HG03439 (cell line): Measurements from ENCODE around the gene NEU2.
A peak's percentile ranks its signal among the peaks of the same experiment; 100 is the strongest.
"Not testable (repeated sequence)": the region's sequence is repeated elsewhere in the genome, so short reads cannot be mapped to it uniquely, and the experiment has no call there.

Experiments
- ATAC-seq: cut with Tn5 transposase; IDR thresholded peaks from one replicate; pipeline ENCODE4 v1.9.1; 2021; ENCODE audit warnings: mild to moderate bottlenecking, moderate library complexity; ENCODE audit not compliant: unreplicated experiment

NEU2 gene

DNA sequence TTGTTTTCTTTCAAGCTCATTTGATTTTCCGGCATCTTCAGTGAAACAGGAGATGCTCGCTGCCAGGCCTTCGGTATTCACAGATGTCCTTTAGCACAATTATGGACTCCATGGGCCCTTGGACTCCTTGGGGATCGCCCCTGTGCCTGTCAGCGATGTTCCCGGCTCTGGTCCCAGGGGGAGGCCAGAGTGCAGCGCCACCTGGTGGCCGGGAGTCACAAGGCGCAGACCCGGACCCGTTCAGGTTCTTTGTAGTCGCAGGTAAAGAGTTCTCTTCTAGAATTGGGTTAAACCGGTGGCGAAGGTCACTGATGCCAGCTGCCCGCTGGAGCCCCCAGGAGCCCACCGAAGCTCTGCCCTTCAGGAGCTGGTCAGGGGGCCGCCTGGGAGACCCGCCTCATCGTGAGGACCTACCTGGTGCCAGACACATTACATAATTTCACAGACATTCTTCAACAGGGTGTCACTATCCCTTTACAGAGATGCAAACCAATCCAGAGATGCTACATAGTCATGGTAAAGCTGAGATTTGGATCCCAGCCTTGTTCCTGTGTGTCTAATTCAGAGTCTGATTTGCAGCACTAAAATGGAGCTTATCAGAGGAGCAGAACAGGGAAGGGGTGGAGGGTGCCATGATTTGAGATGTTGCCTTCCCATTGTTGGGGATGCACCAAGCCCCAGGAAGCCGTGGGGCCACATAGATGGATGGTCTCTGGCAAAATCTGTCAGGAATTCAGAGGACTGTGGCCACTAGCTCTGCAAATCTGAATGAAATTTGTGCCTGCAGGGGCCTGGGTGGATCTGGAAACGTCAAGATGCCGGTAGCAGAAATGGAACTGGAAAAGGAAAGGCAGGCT lies 21.7 kb downstream of the NEU2 start:
- no peak for ATAC-seq

DNA sequence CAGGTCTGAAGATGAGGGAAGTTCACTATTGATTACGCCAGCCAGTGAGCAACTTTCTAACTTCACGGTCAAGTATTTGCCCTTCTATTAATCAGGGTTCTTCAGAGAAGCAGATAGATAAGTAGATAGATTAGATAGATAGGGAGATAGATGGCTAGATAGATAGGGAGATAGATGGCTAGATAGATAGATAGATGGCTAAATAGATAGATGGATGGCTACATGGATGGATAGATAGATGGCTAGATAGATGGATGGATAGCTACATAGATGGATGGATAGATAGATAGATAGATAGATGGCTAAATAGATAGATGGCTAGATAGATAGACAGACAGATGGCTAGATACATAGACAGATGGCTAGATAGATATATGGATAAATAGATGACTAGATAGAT lies 22.9 kb downstream of the NEU2 start:
- no peak for ATAC-seq

DNA sequence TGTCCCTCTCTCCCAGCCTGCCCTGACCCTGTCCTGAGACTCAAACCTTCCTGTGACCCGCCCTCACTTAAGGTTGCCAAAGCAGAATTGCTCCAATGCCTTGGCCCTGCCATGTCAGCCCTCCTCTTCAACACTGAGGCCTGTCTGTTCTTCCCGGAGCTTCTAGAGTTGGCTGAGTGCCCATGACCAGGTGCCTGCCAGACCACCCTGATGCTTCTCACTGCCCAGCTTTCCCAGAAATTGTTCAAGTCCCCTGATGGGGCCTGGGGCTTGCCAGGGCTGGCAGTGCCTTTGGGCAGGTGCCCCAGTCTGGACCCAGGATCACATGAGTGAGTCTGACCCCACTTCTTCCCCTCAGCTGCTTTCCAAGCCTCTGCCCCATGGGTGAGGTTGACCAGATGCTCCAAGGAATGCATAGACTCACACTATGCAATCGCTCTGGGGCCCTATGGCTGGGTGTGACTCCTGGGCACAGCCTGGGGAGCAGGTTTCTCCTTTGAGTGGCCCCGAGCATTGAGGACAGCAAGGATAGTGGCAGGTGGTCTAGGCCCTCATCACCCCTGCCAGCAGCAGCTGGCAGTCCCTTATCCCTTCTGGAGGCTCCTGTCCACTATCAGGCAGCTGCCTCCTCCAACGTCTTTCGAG lies 24.6 kb downstream of the NEU2 start:
- ATAC-seq, result no peak

DNA sequence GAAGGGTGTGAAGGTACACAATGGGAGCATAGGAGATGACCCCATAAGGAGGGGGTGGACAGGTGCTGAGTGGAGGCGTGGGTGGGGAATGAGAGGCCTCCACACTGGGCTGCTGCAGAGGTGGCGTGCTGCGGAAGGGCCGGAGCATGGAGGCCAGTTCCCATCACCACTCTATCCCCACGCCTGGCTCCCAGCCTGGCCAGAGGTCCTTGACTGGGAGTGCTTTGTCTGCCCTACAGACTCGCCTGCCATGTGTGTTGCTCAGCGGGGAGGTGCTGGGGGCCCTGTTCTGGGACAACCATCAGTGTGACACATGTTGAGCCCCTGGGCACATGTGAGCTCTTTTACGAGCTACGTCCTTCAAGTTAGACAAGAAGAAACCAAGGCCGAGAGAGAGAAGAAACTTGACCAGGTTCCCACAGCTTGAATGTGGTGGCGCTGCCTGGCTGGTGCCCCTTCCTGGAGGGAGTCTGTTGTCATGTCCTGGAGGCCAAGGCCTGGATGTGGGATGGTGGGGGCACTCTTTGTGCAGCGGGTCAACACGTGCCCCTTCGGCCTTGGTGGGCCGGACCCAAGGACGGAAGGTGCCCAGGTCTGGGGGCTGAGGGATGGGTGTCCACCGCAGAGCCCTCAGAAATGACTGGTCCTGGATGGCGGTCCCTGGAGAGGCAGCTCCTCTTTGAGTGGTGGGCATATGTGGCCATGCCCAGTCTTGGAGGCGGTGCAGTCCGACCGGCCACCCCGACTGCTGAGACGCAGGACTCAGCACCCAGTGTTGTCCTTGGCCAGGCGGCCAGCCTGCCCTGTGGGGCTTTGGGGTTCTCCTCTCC lies 26.5 kb downstream of the NEU2 start:
- no peak for ATAC-seq

DNA sequence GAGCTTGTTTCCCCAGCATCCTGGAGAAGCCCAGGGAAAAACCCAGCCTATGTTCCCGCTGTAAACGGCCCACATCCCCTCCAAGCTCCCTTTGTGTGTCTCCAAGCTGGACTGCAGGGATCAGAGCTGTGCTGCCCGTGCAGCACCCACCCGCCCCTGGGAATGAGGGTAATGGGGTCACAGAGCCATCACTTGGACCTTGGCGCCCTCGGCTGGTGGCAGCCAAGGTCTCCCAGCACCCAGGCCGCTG lies 27.0 kb downstream of the NEU2 start:
- ATAC-seq, result no peak

DNA sequence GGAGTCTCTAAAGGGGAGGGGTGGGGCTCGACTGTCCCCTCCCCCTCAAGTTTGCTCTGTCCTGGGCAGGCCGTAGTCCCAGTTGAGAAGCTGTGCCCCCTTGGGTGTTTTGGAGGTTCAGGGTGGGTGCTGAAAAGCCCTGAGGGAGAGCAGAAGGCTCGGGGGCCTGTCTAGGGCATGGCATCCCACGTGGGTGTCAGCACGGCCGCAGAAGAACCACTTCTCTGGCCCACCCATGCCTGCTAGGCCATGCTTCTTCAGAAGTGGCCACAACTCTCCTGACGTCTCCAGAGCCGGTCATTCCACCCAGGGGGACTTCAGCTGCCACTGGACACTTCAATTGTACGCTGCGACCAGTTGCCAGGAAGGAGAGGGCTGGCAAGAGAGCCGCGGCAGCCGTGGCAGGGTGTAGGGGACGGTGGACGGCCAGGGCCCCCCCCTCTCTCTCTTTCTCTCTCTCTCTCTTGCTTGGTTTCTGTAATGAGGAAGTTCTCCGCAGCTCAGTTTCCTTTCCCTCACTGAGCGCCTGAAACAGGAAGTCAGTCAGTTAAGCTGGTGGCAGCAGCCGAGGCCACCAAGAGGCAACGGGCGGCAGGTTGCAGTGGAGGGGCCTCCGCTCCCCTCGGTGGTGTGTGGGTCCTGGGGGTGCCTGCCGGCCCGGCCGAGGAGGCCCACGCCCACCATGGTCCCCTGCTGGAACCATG lies 27.5 kb downstream of the NEU2 start, which contains the start of gene INPP5D:
Gene INPP5D, plus strand, starts transcription at position 546 of the 704 bp plus-strand sequence. Its CDS starts 137 bp downstream, at position 683.
- ATAC-seq, result peak; percentile 38

DNA sequence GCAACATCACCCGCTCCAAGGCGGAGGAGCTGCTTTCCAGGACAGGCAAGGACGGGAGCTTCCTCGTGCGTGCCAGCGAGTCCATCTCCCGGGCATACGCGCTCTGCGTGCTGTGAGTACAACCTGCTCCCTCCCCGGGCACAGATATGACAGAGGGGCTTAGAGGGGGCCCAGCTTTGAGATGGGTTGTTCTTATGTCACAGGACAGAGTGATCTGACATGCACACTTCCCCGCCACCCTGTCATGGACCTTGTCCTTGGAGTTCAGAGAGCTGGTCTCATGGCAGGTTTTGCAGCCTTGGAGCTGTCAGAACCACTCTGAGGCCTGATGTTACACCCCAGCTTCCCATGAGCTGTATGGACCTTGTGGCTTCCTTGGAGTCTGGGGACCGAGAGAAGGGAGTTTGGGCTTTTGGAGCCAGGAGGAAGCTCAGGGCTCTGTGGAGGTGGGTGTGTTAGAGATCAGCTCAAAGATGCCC lies 28.1 kb downstream of the NEU2 start:
- no peak for ATAC-seq

DNA sequence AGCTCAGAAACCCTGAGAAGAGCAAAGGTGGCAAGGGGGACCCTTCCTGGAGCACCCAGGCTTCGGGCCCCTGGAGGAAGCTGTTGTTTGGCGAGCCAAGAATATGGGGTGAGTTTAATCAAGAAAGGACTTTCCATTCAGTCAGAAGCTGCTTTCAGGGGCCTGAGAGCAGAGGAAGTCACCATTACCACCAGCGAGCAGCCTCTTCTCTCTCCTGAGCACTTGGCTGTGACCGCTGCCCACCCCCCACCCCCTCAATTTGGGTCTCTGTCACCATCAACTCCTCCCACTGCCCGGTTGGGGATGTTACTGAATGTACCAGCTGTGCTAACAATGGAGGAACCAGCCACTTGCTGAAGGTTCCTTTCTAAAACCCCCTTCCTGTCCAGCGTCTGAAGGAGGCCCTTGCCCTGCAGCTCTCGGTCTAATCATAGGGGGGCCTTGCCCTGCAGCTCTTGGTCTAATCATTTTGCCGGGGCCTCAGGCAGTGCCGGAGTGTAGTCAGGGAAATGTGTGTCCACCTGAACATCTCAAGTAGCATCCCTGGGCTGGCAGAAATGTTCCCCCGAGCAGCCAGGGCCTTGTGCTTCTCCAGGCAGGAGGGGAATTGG lies 28.6 kb downstream of the NEU2 start:
- ATAC-seq, result peak; percentile 23

DNA sequence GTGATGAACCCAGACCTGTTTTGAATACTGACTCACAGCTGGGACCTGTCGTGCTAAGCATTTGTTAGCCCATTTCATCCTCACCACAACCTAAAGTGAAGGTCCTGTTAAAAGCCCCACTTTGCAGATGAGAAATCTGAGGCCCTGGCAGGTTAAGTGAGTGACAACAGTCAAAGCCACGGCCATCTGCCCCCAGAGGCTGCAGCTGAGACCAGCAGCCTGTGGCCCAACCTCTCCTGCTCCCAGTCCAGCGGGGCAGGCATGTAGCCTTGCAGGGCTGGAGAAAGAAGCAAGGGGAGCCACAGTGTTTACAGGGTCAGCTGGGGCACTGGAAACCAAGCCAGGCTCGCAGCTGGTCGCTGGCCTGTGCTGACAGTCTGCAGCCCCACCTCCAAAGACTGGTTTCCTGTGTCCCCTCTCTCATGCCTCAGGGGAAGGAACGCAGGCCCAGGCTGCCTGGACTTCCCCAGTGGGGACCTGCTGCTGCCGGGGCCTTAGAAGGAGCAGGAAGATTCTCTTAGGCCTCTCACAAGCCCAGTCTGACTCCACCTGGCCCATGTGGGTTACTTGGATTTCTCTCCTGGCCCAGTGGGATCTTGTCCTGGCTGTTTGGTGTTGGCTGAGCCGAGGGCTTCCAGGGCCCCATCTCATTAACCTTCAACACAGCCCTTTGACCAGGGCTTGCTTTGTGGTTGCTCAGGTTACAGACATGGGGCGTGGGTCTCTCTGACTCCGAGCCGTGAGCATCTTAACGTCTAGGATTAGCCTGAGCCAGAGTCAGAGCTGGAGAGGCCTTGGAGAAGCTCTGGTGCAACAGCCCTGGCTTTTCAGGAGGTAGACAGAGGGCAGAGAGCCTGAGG lies 29.3 kb downstream of the NEU2 start:
- peak; percentile 35 for ATAC-seq

DNA sequence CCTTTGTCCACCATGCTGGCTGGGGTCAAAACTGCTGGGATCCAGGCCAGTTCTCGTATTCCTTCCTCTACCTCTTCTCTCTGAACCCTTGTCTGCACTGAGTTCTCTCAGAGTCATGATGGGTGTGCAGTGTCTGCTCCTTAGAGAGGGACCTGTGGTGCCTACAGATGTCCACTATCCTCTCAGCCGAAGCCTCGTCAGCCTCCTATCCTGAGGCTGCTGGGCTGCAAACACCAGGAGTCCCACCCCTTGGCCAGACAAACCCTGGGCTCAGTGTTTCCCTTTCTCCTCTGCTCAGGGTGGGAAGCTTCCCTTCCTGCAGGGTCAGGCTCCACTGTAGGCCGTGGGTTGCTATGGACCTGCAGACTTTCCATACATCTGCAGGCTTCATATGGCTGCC lies 30.0 kb downstream of the NEU2 start:
- ATAC-seq, result no peak

DNA sequence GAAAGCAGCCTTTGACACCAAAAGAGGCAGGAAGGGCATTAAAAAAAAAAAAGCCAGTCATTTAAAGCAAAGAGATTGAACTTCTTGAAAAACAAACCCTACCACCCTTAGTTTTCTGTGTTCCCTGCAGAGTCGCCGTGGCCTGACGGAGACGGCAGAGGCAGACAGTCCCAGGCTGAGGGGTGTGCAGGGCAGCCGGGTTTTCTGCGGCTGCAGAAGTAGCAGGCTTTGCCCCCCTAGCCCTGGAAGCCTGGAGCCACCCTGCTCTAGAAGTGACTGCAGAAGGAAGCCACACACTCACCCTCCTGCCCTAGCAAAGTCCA lies 30.4 kb downstream of the NEU2 start:
- ATAC-seq, result no peak

DNA sequence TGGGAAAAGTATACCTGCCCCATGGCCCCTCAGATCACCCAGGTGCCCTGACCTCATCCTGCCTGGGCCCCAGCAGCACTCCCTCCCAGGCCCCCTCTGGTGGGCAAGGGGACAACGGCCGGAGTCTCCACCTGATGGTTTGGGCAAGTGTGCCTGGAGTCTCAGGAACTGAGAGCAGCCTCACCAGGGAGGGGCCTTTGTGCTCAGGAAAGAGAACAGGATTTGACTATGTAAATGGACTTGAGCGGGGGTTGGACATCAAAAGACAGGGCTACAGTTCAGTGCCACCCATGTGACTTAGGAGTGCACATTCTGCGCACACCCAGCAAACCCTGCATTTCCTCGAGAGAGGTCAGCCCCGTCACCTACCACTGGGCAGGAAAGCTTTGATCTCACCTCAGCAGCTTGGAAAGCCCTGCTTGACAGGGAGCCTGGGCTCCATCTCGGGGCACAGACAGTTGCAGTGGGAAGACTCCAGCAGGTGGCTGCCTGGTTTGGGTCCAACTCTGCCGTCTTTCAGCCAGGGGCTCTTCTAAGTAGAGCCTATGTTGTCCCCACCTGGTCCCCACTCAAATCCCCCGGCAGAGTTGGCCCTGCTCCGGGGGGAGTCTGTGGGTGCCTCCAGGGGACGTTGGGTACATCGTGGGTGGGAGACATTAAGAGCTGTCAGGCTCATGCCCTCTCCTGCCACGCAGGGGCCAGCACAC lies 30.9 kb downstream of the NEU2 start:
- peak; percentile 25 for ATAC-seq

DNA sequence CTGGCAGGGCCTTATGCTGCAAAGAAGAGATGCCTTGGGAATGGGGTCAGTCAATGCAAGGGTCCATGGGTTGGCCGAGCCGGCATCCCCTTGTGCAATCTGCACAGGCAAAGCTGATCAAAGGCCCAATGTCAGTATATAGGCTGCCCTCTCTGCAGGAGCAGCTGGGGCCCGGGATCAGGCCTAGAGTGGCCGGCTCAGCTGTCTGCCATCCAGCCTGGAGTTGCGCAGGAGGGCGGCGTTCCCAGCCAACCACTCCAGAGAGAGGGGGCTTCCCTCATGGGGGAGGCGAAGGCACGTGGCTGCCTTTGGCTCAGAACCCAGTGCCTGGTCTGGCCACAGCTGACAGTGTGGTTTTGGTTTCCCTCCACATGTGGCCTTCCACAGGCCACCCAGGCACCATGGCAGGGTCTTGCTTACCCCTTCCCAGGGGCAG lies 31.5 kb downstream of the NEU2 start:
- ATAC-seq, result no peak

DNA sequence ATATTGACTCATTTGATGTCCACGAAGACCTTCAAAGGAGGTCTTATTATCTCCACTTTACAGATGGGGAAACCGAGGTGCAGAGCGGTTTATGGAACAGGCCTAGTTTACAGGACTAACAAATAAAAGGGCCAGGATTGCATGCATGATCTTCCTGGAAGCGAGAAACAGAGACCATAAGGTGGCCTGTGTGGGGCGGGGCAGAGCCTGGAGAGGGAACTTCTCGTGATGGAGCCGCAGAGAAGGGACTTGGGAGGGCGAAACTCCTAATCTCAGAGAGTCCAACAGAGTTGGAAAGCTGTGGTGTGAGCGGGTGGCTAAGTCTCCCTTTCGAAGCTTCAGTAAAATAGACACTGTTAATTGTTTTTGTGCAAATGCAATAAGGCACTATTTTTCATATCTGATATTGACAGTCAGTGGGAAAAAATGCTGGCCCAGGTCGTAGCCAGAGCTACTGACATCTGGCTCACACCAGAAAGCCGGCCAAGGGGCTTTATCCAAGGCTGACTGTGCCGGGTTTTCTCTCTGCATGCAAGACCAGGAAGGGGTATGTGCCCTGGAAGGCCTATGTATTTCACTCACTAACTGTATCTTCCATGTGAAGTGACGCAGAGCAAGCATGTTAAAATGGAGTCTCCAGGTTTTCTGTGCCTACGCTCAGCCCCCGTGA lies 32.2 kb downstream of the NEU2 start:
- ATAC-seq, result no peak

DNA sequence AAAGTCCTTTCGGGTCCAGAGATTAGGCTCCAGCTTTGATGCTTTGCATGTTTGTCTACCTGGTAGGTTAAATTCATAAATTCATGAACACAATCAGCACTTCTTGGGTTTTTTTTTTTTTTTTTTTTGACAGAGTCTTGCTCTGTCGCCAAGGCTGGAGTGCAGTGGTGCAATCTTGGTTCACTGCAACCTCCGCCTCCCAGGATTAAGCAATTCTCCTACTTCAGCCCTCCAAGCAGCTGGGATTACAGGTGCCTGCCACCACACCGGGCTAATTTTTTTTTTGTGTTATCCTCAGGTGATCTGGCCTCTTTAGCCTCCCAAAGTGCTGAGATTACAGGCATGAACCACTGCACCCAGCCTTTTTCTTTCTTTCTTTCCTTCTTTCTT lies 32.7 kb downstream of the NEU2 start:
- not testable (repeated sequence) for ATAC-seq

DNA sequence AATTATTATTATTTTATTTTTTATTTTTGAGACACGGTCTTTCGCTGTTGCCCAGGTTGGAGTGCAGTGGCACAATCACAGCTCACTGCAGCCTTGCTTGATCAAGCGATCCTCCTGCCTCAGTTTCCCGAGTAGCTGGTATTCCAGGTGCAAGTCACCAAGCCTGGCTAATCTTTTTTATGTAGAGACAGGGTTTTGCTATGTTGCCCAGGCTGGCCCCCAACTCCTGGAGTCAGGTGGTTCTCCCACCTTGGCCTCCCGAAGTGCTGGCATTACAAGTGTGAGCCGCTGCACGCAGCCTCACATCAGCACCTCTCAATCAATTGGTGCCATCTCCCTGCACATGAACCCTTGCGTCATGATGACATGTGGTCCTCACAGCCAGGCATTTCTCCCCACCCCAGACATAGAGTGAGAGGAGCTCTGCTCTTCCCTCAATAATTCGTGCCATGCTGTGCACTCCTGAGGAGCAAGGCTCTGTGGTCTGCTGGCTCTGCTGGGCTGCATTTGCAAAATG lies 33.5 kb downstream of the NEU2 start:
- no peak for ATAC-seq

DNA sequence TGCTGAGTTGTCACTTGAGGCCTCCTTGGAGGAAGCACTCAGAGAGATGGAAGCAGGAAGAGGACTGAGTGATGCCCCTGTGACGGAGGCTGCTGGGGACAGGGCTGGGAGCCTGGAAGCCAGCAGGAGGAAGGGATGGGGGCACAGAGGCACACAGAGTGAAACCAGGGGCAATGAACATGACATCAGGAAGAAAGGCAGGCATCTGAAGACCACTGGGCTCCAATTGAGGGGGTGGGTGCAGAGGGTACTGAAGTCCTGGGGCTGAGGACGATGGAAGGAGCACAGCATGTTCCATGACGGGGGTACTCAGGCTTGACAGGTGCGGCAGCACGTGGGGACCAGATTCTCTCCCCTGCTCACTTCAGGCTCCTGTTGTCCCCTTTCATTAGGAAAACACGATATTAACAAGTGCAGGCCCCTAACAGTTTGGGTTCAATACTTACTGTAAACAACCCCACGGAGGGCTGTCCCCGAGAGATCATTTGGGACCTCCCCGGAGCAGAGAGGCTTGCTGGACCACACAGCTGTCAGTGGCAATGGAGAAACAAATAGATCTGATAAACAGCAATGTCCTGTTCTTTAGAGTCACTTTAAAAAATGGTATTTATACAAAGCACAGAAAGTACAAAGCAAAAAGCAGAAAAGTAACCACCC lies 36.4 kb downstream of the NEU2 start:
- ATAC-seq, result no peak

DNA sequence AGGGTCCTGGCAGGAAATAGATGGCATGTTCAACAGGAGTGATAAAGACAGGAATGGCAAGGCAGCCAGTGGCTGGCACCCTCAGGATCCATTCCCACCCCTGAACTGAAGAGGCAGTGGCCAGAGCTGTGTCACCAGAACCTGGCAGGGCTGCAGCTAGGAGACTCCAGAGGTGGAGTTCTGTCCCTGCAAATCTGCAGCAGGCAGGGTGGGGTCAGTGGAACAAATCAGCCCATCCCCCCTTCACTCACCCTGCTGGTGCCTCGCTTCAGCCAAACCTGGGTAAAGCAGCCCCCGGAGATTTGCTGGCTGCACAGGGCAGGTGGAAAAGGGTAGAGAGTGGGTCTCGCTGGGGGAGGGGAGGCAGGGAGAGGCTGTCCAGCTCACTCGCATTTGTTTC lies 40.4 kb downstream of the NEU2 start:
- ATAC-seq, result no peak
